Breast epithelium (tissue), 4 donors: ENCODE results near the gene EXOC3L1. TPM values are rescaled to one million over a fixed set of nuclear protein-coding genes. Genes with fewer than 3 reads are reported as not detected.

Experiments
- DNase-seq, 2 donors: peaks; one replicate each; pipeline ENCODE4 v3.0.0-alpha.2; 2019; ENCODE audit warnings: low spot score in 2 of 2
- H3K27ac ChIP-seq, 2 donors: fragments of 200-600 bp; sonication (generic) in 1 of 2; one replicate each; pipeline ENCODE4 v1.5.1; 2016 to 2019; ENCODE audit warnings: mild to moderate bottlenecking in 1 of 2
- H3K27me3 ChIP-seq, 2 donors: fragments of 200-600 bp; sonication (generic) in 1 of 2; one replicate each; pipeline versions ENCODE4 v1.5.1 to v1.6.0; 2017 to 2019; ENCODE audit warnings: control low read depth in 1 of 2, mild to moderate bottlenecking in 1 of 2
- H3K36me3 ChIP-seq: fragments of 200-600 bp; one replicate; pipeline ENCODE4 v1.5.1; 2019
- H3K4me1 ChIP-seq, 2 donors: fragments of 200-600 bp; sonication (generic); one replicate each; pipeline ENCODE4 v1.5.1; 2016 to 2019; ENCODE audit warnings: control low read depth in 1 of 2
- H3K4me3 ChIP-seq, 3 donors: fragments of 200-600 bp; sonication (generic); 1 replicate in 2 of 3; 2 replicates in 1 of 3; pipeline ENCODE4 v1.5.1; 2016 to 2019; ENCODE audit warnings: mild to moderate bottlenecking in 3 of 3, moderate library complexity in 2 of 3
- H3K9me3 ChIP-seq, 2 donors: fragments of 200-600 bp; sonication (generic) in 1 of 2; one replicate each; pipeline ENCODE4 v1.5.1; 2016 to 2019; ENCODE audit warnings: control low read depth in 1 of 2
- POLR2A ChIP-seq: fragments of 450-650 bp; IDR thresholded peaks from one replicate; pipeline ENCODE4 v1.6.1; 2016; ENCODE audit warnings: antibody characterized with exemption, mild to moderate bottlenecking, moderate library complexity
- POLR2AphosphoS5 ChIP-seq, 3 donors: sonication (generic); formaldehyde crosslinking; IDR thresholded peaks; one replicate each; pipeline ENCODE4 v1.6.1; 2017; ENCODE audit warnings: antibody characterized with exemption in 3 of 3
- intact Hi-C: fragments of 100-400 bp; cut with DNase I; formaldehyde crosslinking; loops from one replicate; pipeline ENCODE4 v1.15.1; 2023; ENCODE audit warnings: low total_unique reads
- total RNA-seq, 3 donors: library from RNA; depleted of rRNA; stranded (reverse); fragments of >200 nt; gene quantifications; one replicate each; pipeline ENCODE4 v1.1.0, GENCODE V29; 2016
- TF ChIP-seq, protein P1 (sequence below), 3 donors: fragments of 450-650 bp; IDR thresholded peaks; one replicate each; pipeline ENCODE4 v1.5.1; 2016 to 2017; ENCODE audit warnings: antibody characterized with exemption in 3 of 3, mild to moderate bottlenecking in 3 of 3, moderate library complexity in 3 of 3

The EXOC3L1 gene
- total RNA-seq, 3 donors from 2014 or later: 1.1 to 3.6 (median 2.2) TPM

DNA sequence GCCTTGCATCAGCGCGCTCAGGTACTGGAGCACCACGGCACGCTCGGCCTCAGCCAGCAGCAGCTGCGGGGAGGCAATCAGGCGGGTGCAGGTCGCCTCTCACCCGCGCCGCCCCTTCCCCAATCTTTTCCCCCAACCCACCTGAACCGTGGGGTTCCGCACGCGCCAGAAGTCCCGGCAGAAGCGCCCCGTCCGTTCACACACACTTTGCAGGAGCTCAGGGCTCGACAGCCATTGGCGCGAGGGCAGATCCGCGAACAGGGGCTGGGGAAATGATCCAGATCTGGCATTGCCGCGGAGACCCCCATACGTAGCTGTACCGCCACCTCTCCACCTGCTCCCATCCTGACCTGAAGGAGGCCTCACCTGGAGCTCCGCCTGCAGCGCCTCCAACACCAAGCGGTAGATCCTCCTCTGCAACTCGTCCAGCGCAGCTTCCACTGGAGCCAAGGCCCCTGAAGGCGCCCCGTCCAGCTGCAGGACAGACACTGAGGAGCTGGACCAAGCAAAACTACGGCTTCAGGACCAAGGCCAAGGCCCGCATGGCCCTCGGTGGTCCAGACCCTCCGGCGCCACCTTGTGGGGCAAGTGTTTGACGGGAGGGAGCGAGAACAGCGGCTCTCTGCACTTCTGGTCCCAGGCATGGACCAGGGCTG is 4.8 kb downstream of the EXOC3L1 start:
- peak overlapping the region in 2 of 3 donors; percentile 76 to 78 for H3K4me3 ChIP-seq
- no peaks in the 10 kb centered on the region for H3K36me3 ChIP-seq
- H3K4me1 ChIP-seq: peaks cover 7 to 9% of the 10 kb centered on the region in 2 donors
- DNase-seq: peak; percentile 80 to 91
- intact Hi-C loops: no loop called here
- H3K9me3 ChIP-seq: no peaks in the 10 kb centered on the region
- H3K27ac ChIP-seq: peak overlapping the region in 1 of 2 donors; percentile 99
- no peaks in the 10 kb centered on the region for H3K27me3 ChIP-seq
- TF ChIP-seq, protein P1, sequence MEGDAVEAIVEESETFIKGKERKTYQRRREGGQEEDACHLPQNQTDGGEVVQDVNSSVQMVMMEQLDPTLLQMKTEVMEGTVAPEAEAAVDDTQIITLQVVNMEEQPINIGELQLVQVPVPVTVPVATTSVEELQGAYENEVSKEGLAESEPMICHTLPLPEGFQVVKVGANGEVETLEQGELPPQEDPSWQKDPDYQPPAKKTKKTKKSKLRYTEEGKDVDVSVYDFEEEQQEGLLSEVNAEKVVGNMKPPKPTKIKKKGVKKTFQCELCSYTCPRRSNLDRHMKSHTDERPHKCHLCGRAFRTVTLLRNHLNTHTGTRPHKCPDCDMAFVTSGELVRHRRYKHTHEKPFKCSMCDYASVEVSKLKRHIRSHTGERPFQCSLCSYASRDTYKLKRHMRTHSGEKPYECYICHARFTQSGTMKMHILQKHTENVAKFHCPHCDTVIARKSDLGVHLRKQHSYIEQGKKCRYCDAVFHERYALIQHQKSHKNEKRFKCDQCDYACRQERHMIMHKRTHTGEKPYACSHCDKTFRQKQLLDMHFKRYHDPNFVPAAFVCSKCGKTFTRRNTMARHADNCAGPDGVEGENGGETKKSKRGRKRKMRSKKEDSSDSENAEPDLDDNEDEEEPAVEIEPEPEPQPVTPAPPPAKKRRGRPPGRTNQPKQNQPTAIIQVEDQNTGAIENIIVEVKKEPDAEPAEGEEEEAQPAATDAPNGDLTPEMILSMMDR (IDR thresholded peaks at IDR 0.05): peak; percentile 54 to 76 (median 72)
- TF ChIP-seq POLR2A (no peak), POLR2AphosphoS5 (IDR thresholded peaks at IDR 0.05) (peak in 2 of 3 donors; percentile 73 to 76)

DNA sequence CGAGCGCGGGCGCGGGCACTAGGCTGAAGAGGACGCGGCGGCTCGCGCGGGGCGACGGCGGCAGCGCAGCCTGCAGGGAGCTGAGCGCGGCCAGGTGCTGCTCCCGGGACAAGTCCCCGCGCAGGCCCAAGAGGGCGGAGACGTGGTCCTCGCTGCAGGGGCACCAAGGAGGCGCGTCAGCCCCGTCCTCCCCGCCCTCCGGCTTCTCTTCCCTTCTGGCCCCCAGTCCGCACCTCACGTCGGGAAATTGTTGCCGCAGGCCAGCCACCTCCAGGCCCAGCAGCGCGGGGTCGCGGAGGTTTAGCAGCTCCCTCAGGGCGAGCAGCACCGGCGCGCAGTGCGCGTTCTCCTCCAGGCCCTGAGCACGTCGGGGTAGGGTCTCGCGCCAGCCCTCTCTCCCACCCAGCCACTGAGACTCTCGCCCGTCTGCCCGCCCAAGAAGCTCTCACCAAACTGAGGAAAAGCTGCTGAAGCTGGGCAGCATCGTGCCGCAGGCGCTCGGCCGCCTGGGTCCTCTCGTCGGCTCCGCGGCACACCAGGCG is 5.4 kb downstream of the EXOC3L1 start:
- intact Hi-C loops: no loop called here
- H3K27me3 ChIP-seq: no peaks in the 10 kb centered on the region
- DNase-seq: no peak

DNA sequence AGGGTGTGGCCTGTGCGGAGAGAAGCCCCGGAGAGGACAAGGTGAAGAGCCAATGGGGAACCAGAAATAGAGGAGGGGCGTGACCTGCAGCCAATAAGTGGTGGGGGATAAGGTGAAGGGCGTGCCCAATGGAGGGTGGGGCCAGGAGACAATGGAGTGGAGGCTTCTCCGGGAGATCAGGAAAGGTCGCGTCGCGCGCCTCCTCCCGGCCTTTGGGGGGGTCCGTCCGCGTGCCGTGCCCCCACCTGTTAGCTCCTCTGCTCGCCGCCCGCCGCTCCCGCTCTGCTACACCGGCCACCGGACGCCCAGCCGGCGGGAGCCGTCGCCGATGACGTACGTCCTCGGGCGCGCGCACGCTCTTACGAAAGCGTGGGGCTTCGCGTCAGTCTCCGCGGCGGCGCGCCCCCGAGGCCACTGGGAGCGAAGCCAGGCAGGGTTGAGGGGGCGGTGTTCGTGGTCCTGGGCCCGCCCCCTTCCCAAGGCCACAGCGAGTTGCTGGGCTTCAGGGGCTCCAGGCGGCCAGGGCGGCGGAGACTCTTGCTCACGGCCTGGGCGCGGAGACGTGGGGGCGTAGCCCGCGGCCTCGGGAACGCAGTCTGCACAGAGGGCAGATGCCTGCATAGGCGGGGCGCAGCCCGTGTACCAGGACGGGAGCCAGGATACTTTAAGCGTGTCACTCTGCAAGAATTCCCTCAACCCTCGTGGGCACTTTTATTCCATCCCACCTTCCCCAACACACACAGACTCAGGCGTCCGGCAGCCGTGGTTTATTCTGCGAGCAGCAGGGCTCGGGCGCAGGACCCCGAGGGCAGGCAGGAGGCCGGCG is 6.1 kb downstream of the EXOC3L1 start, which contains the start of gene MATCAP1:
MATCAP1 (minus strand) TSS at position 337 of the 826 bp plus-strand sequence. CDS start 3,353 bp downstream, outside the sequence.
- peak; percentile 91 to 97 for DNase-seq
- Histone ChIP-seq H3K4me1 (peaks cover 7 to 9% of the 10 kb centered on the region in 2 donors), H3K36me3 (no peaks in the 10 kb centered on the region), H3K27me3 (no peaks in the 10 kb centered on the region), H3K27ac (peak within 1 kb of the TSS; percentile 99), H3K9me3 (no peaks in the 10 kb centered on the region), H3K4me3 (peak within 1 kb of the TSS; percentile 76 to 82 (median 78))
- TF ChIP-seq POLR2A (peak; percentile 12), POLR2AphosphoS5 (IDR thresholded peaks at IDR 0.05) (peak; percentile 79 to 87 (median 80))
- TF ChIP-seq, protein P1 (IDR thresholded peaks at IDR 0.05): peak in 1 of 3 donors; percentile 8
- intact Hi-C loops: no loop called here

More for the DNA sequence above, 5.4 kb downstream of the EXOC3L1 start:
- Histone ChIP-seq H3K36me3 (no peaks in the 10 kb centered on the region), H3K27ac (peak overlapping the region; percentile 99), H3K4me1 (peaks cover 7 to 9% of the 10 kb centered on the region in 2 donors), H3K9me3 (no peaks in the 10 kb centered on the region), H3K4me3 (peak overlapping the region; percentile 76 to 82 (median 78))
- TF ChIP-seq POLR2A: no peak
- no peak for TF ChIP-seq POLR2AphosphoS5 (IDR thresholded peaks at IDR 0.05)
- TF ChIP-seq, protein P1 (IDR thresholded peaks at IDR 0.05): no peak

DNA sequence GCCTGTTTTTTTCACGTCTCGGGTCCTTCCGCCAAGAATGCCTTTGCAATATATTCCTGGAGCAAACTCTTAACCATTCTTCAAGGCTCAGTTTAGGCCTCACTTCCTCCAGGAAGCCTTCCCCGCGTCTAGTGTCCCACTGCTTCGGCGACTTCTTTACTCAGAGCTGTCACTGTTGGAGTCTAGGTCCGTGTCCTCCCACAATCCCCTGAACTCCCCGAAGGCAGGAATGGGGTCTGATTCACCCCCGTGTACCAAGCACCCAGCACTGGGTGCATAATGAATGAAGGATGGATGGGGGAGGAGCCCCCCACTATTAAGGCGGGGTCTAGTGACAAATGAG is 6.7 kb downstream of the EXOC3L1 start:
- Histone ChIP-seq H3K4me1 (peaks cover 7 to 9% of the 10 kb centered on the region in 2 donors), H3K9me3 (no peaks in the 10 kb centered on the region), H3K27me3 (no peaks in the 10 kb centered on the region), H3K27ac (peak overlapping the region; percentile 99), H3K4me3 (peak overlapping the region; percentile 76 to 82 (median 78)), H3K36me3 (no peaks in the 10 kb centered on the region)
- intact Hi-C loops: no loop called here
- no peak for DNase-seq
- TF ChIP-seq POLR2AphosphoS5 (IDR thresholded peaks at IDR 0.05): no peak
- TF ChIP-seq, protein P1 (IDR thresholded peaks at IDR 0.05): no peak
- TF ChIP-seq POLR2A: no peak
